Body of pancreas (tissue), 4 donors: ENCODE data around the gene ITPK1.

Source experiments
- CTCF ChIP-seq, 7 experiments: fragments of 450-650 bp in 4 of 7; fragments of 200-600 bp in 3 of 7; sonication (generic) in 3 of 7; IDR thresholded peaks; one replicate each; pipeline ENCODE4 v1.5.1; 2016 to 2019; ENCODE audit warnings: antibody characterized with exemption in 7 of 7
- POLR2A ChIP-seq, 3 donors: fragments of 450-650 bp; IDR thresholded peaks; one replicate each; pipeline ENCODE4 v1.6.1; 2016; ENCODE audit warnings: antibody characterized with exemption in 3 of 3, mild to moderate bottlenecking in 2 of 3

GRCh38 chr14:92923744-92924103, 192.0 kb downstream of the ITPK1 start:
- TF ChIP-seq CTCF (IDR thresholded peaks at IDR 0.05) (no peak), POLR2A (IDR thresholded peaks at IDR 0.05) (no peak)
